Measurements from ENCODE around the gene TMEM88. TPM values are rescaled to one million over a fixed set of nuclear protein-coding genes. Genes with fewer than 3 reads are reported as not detected.
A peak's percentile ranks its signal among the peaks of the same experiment; 100 is the strongest.

TMEM88 gene
- total RNA-seq, 1 donor from 2014 or later = 33.7 TPM

- no peak for TF ChIP-seq EZH2 (IDR thresholded peaks at IDR 0.05; ENCODE audit: insufficient read depth, low read length)
- TF ChIP-seq CTCF (IDR thresholded peaks at IDR 0.05; ENCODE audit: insufficient read depth, low read depth, low read length) = no peak
- peaks cover 35% of the 10 kb centered on the region for H4K20me1 ChIP-seq (ENCODE audit: insufficient read depth, low read length)
- peaks cover 55% of the 10 kb centered on the region for H3K4me1 ChIP-seq (ENCODE audit: insufficient read depth, low read length)
- no peak overlapping the region for H3K27ac ChIP-seq (ENCODE audit: low read depth, low read length)
- no peak for FAIRE-seq
- H3K36me3 ChIP-seq (ENCODE audit: insufficient read depth, low read length) = no peaks in the 10 kb centered on the region
- no peaks in the 10 kb centered on the region for H3K27me3 ChIP-seq (ENCODE audit: insufficient read depth, low read length)
- DNase-seq (ENCODE audit: low read depth) = peak; percentile 21
- no peak overlapping the region for H3K4me3 ChIP-seq (ENCODE audit: insufficient read depth, low read depth, low read length)
- H3K79me2 ChIP-seq (ENCODE audit: insufficient read depth, low read length) = peaks cover 38% of the 10 kb centered on the region
- no peak overlapping the region for H3K4me2 ChIP-seq (ENCODE audit: low read length)
- Mint-ChIP-seq H3K36me3 (ENCODE audit: low read depth, unreplicated experiment) (peaks cover 4% of the 10 kb centered on the region), H3K27me3 (ENCODE audit: low read depth, unreplicated experiment) (no peaks in the 10 kb centered on the region), H3K9me3 (ENCODE audit: unreplicated experiment) (no peaks in the 10 kb centered on the region), H3K4me3 (ENCODE audit: unreplicated experiment) (peak overlapping the region; percentile 86), H3K4me1 (ENCODE audit: low read depth, unreplicated experiment) (peaks cover 39% of the 10 kb centered on the region), H3K27ac (ENCODE audit: unreplicated experiment) (peak overlapping the region; percentile 100)
- peak overlapping the region; percentile 100 for H3K9ac ChIP-seq (ENCODE audit: low read length)
- H2AFZ ChIP-seq (ENCODE audit: low read depth, low read length) = no peak overlapping the region
- H3K9me3 ChIP-seq (ENCODE audit: insufficient read depth, low read depth, low read length) = no peaks in the 10 kb centered on the region
These were observed 15.0 kb upstream of the TMEM88 start for GRCh38 chr17:7839876-7840261.

- no peak for DNase-seq (ENCODE audit: low read depth)
- Histone ChIP-seq H3K4me2 (ENCODE audit: low read length) (peak overlapping the region; percentile 99), H4K20me1 (ENCODE audit: insufficient read depth, low read length) (peaks cover 40% of the 10 kb centered on the region), H2AFZ (ENCODE audit: low read depth, low read length) (no peak overlapping the region), H3K27me3 (ENCODE audit: insufficient read depth, low read length) (no peaks in the 10 kb centered on the region), H3K36me3 (ENCODE audit: insufficient read depth, low read length) (no peaks in the 10 kb centered on the region), H3K9ac (ENCODE audit: low read length) (peak overlapping the region; percentile 100), H3K4me1 (ENCODE audit: insufficient read depth, low read length) (peaks cover 61% of the 10 kb centered on the region), H3K9me3 (ENCODE audit: insufficient read depth, low read depth, low read length) (no peaks in the 10 kb centered on the region), H3K79me2 (ENCODE audit: insufficient read depth, low read length) (peaks cover 43% of the 10 kb centered on the region), H3K27ac (ENCODE audit: low read depth, low read length) (peak overlapping the region; percentile 100), H3K4me3 (ENCODE audit: insufficient read depth, low read depth, low read length) (no peak overlapping the region)
- H3K9me3 Mint-ChIP-seq (ENCODE audit: unreplicated experiment) = no peaks in the 10 kb centered on the region
- H3K36me3 Mint-ChIP-seq (ENCODE audit: low read depth, unreplicated experiment) = peaks cover 4% of the 10 kb centered on the region
- H3K27ac Mint-ChIP-seq (ENCODE audit: unreplicated experiment) = peak overlapping the region; percentile 100
- TF ChIP-seq EZH2 (IDR thresholded peaks at IDR 0.05; ENCODE audit: insufficient read depth, low read length) (no peak), CTCF (IDR thresholded peaks at IDR 0.05; ENCODE audit: insufficient read depth, low read depth, low read length) (no peak)
- H3K27me3 Mint-ChIP-seq (ENCODE audit: low read depth, unreplicated experiment) = no peaks in the 10 kb centered on the region
- peaks cover 39% of the 10 kb centered on the region for H3K4me1 Mint-ChIP-seq (ENCODE audit: low read depth, unreplicated experiment)
- H3K4me3 Mint-ChIP-seq (ENCODE audit: unreplicated experiment) = peak overlapping the region; percentile 86
- FAIRE-seq = no peak
These were observed 14.4 kb upstream of the TMEM88 start for GRCh38 chr17:7840441-7840840.

- Histone ChIP-seq H3K4me2 (ENCODE audit: low read length) (peak overlapping the region; percentile 99), H3K4me3 (ENCODE audit: insufficient read depth, low read depth, low read length) (peak overlapping the region; percentile 58), H3K36me3 (ENCODE audit: insufficient read depth, low read length) (no peaks in the 10 kb centered on the region), H3K79me2 (ENCODE audit: insufficient read depth, low read length) (peaks cover 47% of the 10 kb centered on the region), H3K9ac (ENCODE audit: low read length) (peak overlapping the region; percentile 100), H3K9me3 (ENCODE audit: insufficient read depth, low read depth, low read length) (no peaks in the 10 kb centered on the region), H4K20me1 (ENCODE audit: insufficient read depth, low read length) (peaks cover 44% of the 10 kb centered on the region), H2AFZ (ENCODE audit: low read depth, low read length) (no peak overlapping the region), H3K4me1 (ENCODE audit: insufficient read depth, low read length) (peaks cover 61% of the 10 kb centered on the region), H3K27me3 (ENCODE audit: insufficient read depth, low read length) (no peaks in the 10 kb centered on the region), H3K27ac (ENCODE audit: low read depth, low read length) (peak overlapping the region; percentile 100)
- Mint-ChIP-seq H3K9me3 (ENCODE audit: unreplicated experiment) (no peaks in the 10 kb centered on the region), H3K4me3 (ENCODE audit: unreplicated experiment) (peak overlapping the region; percentile 86), H3K36me3 (ENCODE audit: low read depth, unreplicated experiment) (peaks cover 4% of the 10 kb centered on the region), H3K27me3 (ENCODE audit: low read depth, unreplicated experiment) (no peaks in the 10 kb centered on the region), H3K4me1 (ENCODE audit: low read depth, unreplicated experiment) (peaks cover 42% of the 10 kb centered on the region), H3K27ac (ENCODE audit: unreplicated experiment) (peak overlapping the region; percentile 100)
- DNase-seq (ENCODE audit: low read depth) (no peak), FAIRE-seq (no peak)
- TF ChIP-seq EZH2 (IDR thresholded peaks at IDR 0.05; ENCODE audit: insufficient read depth, low read length) (no peak), CTCF (IDR thresholded peaks at IDR 0.05; ENCODE audit: insufficient read depth, low read depth, low read length) (no peak)
These were observed 14.0 kb upstream of the TMEM88 start for GRCh38 chr17:7840875-7841274.
